Fibroblast of lung (primary cell): ENCODE data around the gene CAPN10. TPM values are rescaled to one million over a fixed set of nuclear protein-coding genes. Genes with fewer than 3 reads are reported as not detected.

Experiments
- DNase-seq, 2 donors: peaks; one replicate each; pipeline versions ENCODE4 v3.0.0 to v3.0.0-alpha.2; 2010; ENCODE audit warnings: low read depth in 2 of 2
- H2AFZ ChIP-seq: 2 replicates; pipeline ENCODE4 v1.5.1; 2012; ENCODE audit warnings: low read length, control low read depth, inconsistent platforms
- H3K27ac ChIP-seq: 2 replicates; pipeline ENCODE4 v1.5.1; 2011; ENCODE audit warnings: low read length, control low read depth; ENCODE audit not compliant: insufficient read depth
- H3K27me3 ChIP-seq: 2 replicates; pipeline ENCODE4 v1.5.1; 2011; ENCODE audit warnings: mild to moderate bottlenecking, low read length; ENCODE audit not compliant: control insufficient read depth, insufficient read depth
- H3K36me3 ChIP-seq: 2 replicates; pipeline ENCODE4 v1.5.1; 2011; ENCODE audit warnings: low read length; ENCODE audit not compliant: control insufficient read depth, insufficient read depth
- H3K4me1 ChIP-seq: 2 replicates; pipeline ENCODE4 v1.5.1; 2011; ENCODE audit warnings: low read length; ENCODE audit not compliant: control insufficient read depth, insufficient read depth; ENCODE audit errors: extremely low read depth
- H3K4me2 ChIP-seq: 2 replicates; pipeline ENCODE4 v1.5.1; 2011; ENCODE audit warnings: low read length, control low read depth; ENCODE audit not compliant: insufficient read depth; ENCODE audit errors: extremely low read depth
- H3K4me3 ChIP-seq, 4 experiments: fragments of 200-600 bp in 1 of 4; sonication (generic) in 1 of 4; replicated peaks in 1 of 4; 2 replicates each; pipeline ENCODE4 v1.5.1; 2011 to 2016; ENCODE audit warnings: low read length in 4 of 4, low read depth in 3 of 4, mild to moderate bottlenecking in 3 of 4, control low read depth in 2 of 4, inconsistent platforms in 1 of 4, mixed read lengths in 1 of 4; ENCODE audit not compliant: insufficient read depth in 1 of 4; ENCODE audit errors: control extremely low read depth in 1 of 4
- H3K79me2 ChIP-seq: 2 replicates; pipeline ENCODE4 v1.5.1; 2012; ENCODE audit warnings: mild to moderate bottlenecking, low read length, inconsistent platforms; ENCODE audit not compliant: control insufficient read depth, insufficient read depth
- H3K9ac ChIP-seq: 2 replicates; pipeline ENCODE4 v1.5.1; 2011; ENCODE audit warnings: mild to moderate bottlenecking, low read length, control low read depth; ENCODE audit not compliant: insufficient read depth
- H3K9me3 ChIP-seq: 2 replicates; pipeline ENCODE4 v1.5.1; 2012; ENCODE audit warnings: low read depth, low read length; ENCODE audit not compliant: control insufficient read depth, insufficient read depth
- H4K20me1 ChIP-seq: 2 replicates; pipeline ENCODE4 v1.5.1; 2011; ENCODE audit warnings: low read length; ENCODE audit not compliant: control insufficient read depth, insufficient read depth; ENCODE audit errors: extremely low read depth
- EZH2 ChIP-seq: IDR thresholded peaks from 2 replicates; pipeline ENCODE4 v1.5.1; 2012; ENCODE audit warnings: low read length, control low read depth, mild to moderate bottlenecking; ENCODE audit errors: missing control alignments
- polyA plus RNA-seq, 2 donors: library from polyadenylated mRNA; depleted of rRNA in 1 of 2; stranded (reverse) in 1 of 2; unstranded in 1 of 2; fragments of >200 nt; gene quantifications; 2 replicates each; pipeline ENCODE4 v1.2.1, GENCODE V29; 2011 to 2012; ENCODE audit warnings: missing spikeins in 1 of 2
- total RNA-seq: library from RNA; depleted of rRNA; stranded (reverse); fragments of >200 nt; gene quantifications from 2 replicates; pipeline ENCODE4 v1.2.1, GENCODE V29; 2014
- TF ChIP-seq, protein P1 (sequence below), 2 donors: IDR thresholded peaks in 1 of 2; conservative IDR thresholded peaks in 1 of 2; 1 replicate in 1 of 2; 2 replicates in 1 of 2; pipeline ENCODE4 v1.5.1; 2011 to 2012; ENCODE audit warnings: low read length in 2 of 2, control low read depth in 1 of 2, inconsistent platforms in 1 of 2, low read depth in 1 of 2, mild to moderate bottlenecking in 1 of 2

The CAPN10 gene
- total and polyA plus RNA-seq, 2 donors (not counting 1 experiment from before 2014, with no cell fraction given), result 3.6 to 23.0 TPM

DNA sequence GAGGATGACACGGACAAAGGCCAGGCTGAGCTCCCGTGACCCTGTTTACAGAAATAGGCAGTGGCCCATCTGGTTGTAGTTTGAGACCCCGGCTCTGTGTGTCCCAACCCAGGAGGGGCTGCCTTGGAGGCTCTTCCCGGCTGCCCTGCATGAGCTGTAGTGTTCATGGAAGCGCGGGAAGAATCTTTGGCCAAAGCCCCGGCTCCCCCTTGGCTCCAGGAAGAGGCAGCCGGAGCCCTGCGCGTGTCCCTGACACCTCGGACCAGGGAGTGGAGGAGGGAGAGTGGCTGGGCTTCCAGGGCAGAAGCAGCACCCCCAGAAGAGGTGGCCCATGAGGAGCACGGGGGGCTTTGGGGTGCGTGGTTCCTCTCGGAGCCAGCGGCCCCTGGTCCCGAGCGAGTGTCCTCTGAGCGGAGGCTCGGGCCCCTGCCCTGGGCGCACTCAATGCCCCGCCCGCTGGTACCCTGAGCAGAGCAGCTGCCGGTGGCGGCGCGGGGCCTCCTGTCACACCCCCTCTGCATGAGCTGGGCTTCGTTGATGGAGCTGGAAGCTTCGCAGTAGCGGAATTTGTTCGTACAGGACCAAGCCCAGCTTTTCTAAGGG lies 60.5 kb downstream of the CAPN10 start:
- no peaks in the 10 kb centered on the region for H3K79me2 ChIP-seq
- no peak overlapping the region for H3K4me3 ChIP-seq
- DNase-seq, result no peak
- no peaks in the 10 kb centered on the region for H4K20me1 ChIP-seq
- H3K4me2 ChIP-seq, result no peak overlapping the region
- TF ChIP-seq, protein P1, sequence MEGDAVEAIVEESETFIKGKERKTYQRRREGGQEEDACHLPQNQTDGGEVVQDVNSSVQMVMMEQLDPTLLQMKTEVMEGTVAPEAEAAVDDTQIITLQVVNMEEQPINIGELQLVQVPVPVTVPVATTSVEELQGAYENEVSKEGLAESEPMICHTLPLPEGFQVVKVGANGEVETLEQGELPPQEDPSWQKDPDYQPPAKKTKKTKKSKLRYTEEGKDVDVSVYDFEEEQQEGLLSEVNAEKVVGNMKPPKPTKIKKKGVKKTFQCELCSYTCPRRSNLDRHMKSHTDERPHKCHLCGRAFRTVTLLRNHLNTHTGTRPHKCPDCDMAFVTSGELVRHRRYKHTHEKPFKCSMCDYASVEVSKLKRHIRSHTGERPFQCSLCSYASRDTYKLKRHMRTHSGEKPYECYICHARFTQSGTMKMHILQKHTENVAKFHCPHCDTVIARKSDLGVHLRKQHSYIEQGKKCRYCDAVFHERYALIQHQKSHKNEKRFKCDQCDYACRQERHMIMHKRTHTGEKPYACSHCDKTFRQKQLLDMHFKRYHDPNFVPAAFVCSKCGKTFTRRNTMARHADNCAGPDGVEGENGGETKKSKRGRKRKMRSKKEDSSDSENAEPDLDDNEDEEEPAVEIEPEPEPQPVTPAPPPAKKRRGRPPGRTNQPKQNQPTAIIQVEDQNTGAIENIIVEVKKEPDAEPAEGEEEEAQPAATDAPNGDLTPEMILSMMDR (conservative IDR thresholded peaks at IDR 0.05 in 1 of 2, IDR thresholded peaks at IDR 0.05 in 1 of 2; ENCODE audit: low read depth in 1 of 2, low read length in 2 of 2), result no peak
- no peak for TF ChIP-seq EZH2
- no peak overlapping the region for H2AFZ ChIP-seq
- no peaks in the 10 kb centered on the region for H3K36me3 ChIP-seq
- H3K27ac ChIP-seq, result no peak overlapping the region
- H3K9me3 ChIP-seq, result no peaks in the 10 kb centered on the region
- peaks cover 4% of the 10 kb centered on the region for H3K27me3 ChIP-seq
- H3K4me1 ChIP-seq, result no peaks in the 10 kb centered on the region
- no peak overlapping the region for H3K9ac ChIP-seq

DNA sequence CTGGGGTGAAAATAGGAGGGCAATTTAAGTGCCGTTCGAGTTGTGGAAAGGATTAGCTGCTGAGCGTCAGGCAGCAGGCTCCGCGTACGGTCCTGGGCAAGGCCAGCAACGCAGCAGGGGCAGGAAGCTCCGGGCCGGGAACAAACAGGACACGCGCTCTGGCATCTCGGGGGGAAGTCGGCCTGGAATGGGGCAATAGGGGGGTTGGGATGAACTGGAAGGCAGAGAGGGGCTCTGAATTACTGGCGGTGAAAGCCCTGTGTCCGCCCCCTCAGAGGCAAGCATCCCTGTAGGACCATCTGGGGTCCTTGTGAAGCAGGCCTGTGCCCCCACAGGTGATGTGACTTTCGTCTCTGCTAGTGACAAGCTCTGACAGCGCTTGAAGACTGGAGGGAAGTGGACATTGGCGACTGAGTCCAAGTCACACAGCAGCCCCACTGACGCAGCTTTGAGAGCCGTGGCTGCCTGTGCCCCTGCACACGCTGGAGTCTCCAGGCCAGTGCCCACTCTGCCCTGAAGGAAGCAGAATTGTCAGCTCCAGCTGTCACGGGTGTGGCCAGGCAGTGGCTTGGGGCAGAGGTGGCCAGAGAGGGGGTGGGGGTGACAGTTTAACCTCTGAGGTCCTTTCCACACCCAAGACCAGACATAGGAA lies 61.1 kb downstream of the CAPN10 start:
- Histone ChIP-seq H2AFZ (no peak overlapping the region), H3K4me1 (no peaks in the 10 kb centered on the region), H3K9me3 (no peaks in the 10 kb centered on the region), H4K20me1 (no peaks in the 10 kb centered on the region), H3K4me2 (no peak overlapping the region), H3K27me3 (peaks cover 4% of the 10 kb centered on the region), H3K4me3 (no peak overlapping the region), H3K27ac (no peak overlapping the region), H3K36me3 (no peaks in the 10 kb centered on the region), H3K9ac (no peak overlapping the region), H3K79me2 (no peaks in the 10 kb centered on the region)
- no peak for DNase-seq
- TF ChIP-seq, protein P1 (conservative IDR thresholded peaks at IDR 0.05 in 1 of 2, IDR thresholded peaks at IDR 0.05 in 1 of 2; ENCODE audit: low read depth in 1 of 2, low read length in 2 of 2), result no peak
- no peak for TF ChIP-seq EZH2

DNA sequence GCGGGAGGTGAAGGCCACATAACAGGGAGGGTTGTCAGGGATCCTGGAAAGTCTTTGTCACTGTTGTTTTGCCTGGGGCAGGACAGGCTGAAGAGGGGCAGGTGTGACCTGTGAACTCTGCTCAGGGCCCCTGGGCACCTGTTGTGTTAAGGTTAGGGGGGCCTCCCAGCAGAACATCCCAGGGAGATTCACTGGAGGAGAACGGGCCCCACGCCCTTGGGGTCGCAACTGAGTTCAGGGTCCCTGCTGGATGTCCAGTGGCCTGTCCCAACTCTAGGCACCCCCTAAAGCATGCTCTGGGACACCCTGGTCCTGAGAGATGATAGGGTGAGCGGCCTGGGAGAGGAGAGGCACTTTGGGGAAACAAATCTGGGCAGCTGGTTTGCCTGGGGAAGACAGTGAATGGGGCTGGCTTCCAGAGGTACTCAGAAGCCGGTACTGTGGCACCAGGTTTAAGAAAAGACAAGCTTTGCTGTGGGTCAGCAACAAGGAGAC lies 61.7 kb downstream of the CAPN10 start:
- no peaks in the 10 kb centered on the region for H3K9me3 ChIP-seq
- no peak for DNase-seq
- H3K27ac ChIP-seq, result no peak overlapping the region
- no peaks in the 10 kb centered on the region for H3K79me2 ChIP-seq
- H3K4me2 ChIP-seq, result no peak overlapping the region
- no peak overlapping the region for H3K9ac ChIP-seq
- H4K20me1 ChIP-seq, result no peaks in the 10 kb centered on the region
- H3K4me1 ChIP-seq, result no peaks in the 10 kb centered on the region
- H3K4me3 ChIP-seq, result no peak overlapping the region
- peaks cover 4% of the 10 kb centered on the region for H3K27me3 ChIP-seq
- TF ChIP-seq EZH2, result no peak
- TF ChIP-seq, protein P1 (conservative IDR thresholded peaks at IDR 0.05 in 1 of 2, IDR thresholded peaks at IDR 0.05 in 1 of 2; ENCODE audit: low read depth in 1 of 2, low read length in 2 of 2), result no peak
- no peaks in the 10 kb centered on the region for H3K36me3 ChIP-seq
- no peak overlapping the region for H2AFZ ChIP-seq

Other genes starting within 250 kb of the CAPN10 start
- 67.8 and 218 TPM in 2 replicates for gene GPC1, start 151.1 kb upstream of the CAPN10 start, total RNA-seq
- 113 and 147 TPM in 2 replicates for gene GPC1, start 151.1 kb upstream of the CAPN10 start, polyA plus RNA-seq
- 3.9 and 7.4 TPM in 2 replicates for gene ANKMY1, start 28.7 kb upstream of the CAPN10 start, total RNA-seq
- gene ANKMY1, start 28.7 kb upstream of the CAPN10 start, polyA plus RNA-seq, result 2.5 and 2.8 TPM in 2 replicates
- gene DUSP28, start 26.4 kb upstream of the CAPN10 start, total RNA-seq, result 1.8 and 2.5 TPM in 2 replicates
- 2.8 and 3.9 TPM in 2 replicates for gene DUSP28, start 26.4 kb upstream of the CAPN10 start, polyA plus RNA-seq
- 10.3 and 20.6 TPM in 2 replicates for gene RNPEPL1, start 18.2 kb upstream of the CAPN10 start, total RNA-seq
- 7.9 and 10.0 TPM in 2 replicates for gene RNPEPL1, start 18.2 kb upstream of the CAPN10 start, polyA plus RNA-seq
- gene GPR35, start 38.7 kb downstream of the CAPN10 start, total RNA-seq, result 1.0 and 1.2 TPM in 2 replicates
- 0.09 TPM in 1 of 2 replicates, not detected in the other for gene GPR35, start 38.7 kb downstream of the CAPN10 start, polyA plus RNA-seq
- gene AQP12B, start 96.2 kb downstream of the CAPN10 start, total RNA-seq, result not detected in 2 replicates
- not detected in 2 replicates for gene AQP12B, start 96.2 kb downstream of the CAPN10 start, polyA plus RNA-seq
- not detected in 2 replicates for gene AQP12A, start 105.1 kb downstream of the CAPN10 start, total RNA-seq
- not detected in 2 replicates for gene AQP12A, start 105.1 kb downstream of the CAPN10 start, polyA plus RNA-seq
- gene KIF1A, start 233.5 kb downstream of the CAPN10 start, total RNA-seq, result not detected in 2 replicates
- 0.01 and 0.05 TPM in 2 replicates for gene KIF1A, start 233.5 kb downstream of the CAPN10 start, polyA plus RNA-seq